Mesendoderm (in vitro differentiated cells): ENCODE results near the gene CHST13.

Source experiments
- DNase-seq: peaks from one replicate; pipeline ENCODE4 v3.0.0; 2013
- H2AK5ac ChIP-seq: 2 replicates; pipeline ENCODE4 v1.6.1; 2013; ENCODE audit warnings: low read length, inconsistent platforms
- H2BK120ac ChIP-seq: 2 replicates; pipeline ENCODE4 v1.6.1; 2013; ENCODE audit warnings: low read depth, mild to moderate bottlenecking, low read length, moderate library complexity, mixed read lengths
- H2BK15ac ChIP-seq: replicated peaks from 2 replicates; pipeline ENCODE4 v1.6.1; 2013; ENCODE audit warnings: low read depth, mild to moderate bottlenecking, moderate library complexity
- H2BK5ac ChIP-seq: 2 replicates; pipeline ENCODE4 v1.6.1; 2013; ENCODE audit warnings: low read length, inconsistent platforms
- H3K18ac ChIP-seq: 2 replicates; pipeline ENCODE4 v1.6.1; 2013; ENCODE audit warnings: mild to moderate bottlenecking, low read length, mixed read lengths
- H3K23ac ChIP-seq: one replicate; pipeline ENCODE4 v1.6.1; 2013; ENCODE audit warnings: low read length
- H3K27ac ChIP-seq: 2 replicates; pipeline ENCODE4 v1.5.1; 2013; ENCODE audit warnings: low read depth, mild to moderate bottlenecking, inconsistent platforms, low read length, moderate library complexity
- H3K27me3 ChIP-seq: 2 replicates; pipeline ENCODE4 v1.6.1; 2013; ENCODE audit warnings: low read length, control low read depth, mild to moderate bottlenecking, inconsistent platforms; ENCODE audit not compliant: insufficient read depth, poor library complexity
- H3K36me3 ChIP-seq: 2 replicates; pipeline ENCODE4 v1.6.1; 2013; ENCODE audit warnings: low read length, inconsistent platforms; ENCODE audit not compliant: control insufficient read depth, insufficient read depth
- H3K4ac ChIP-seq: one replicate; pipeline ENCODE4 v1.6.1; 2013; ENCODE audit warnings: low read depth, mild to moderate bottlenecking, low read length, moderate library complexity
- H3K4me1 ChIP-seq: 2 replicates; pipeline ENCODE4 v1.6.1; 2013; ENCODE audit warnings: low read depth, low read length, inconsistent platforms; ENCODE audit not compliant: control insufficient read depth
- H3K4me2 ChIP-seq: 2 replicates; pipeline ENCODE4 v1.6.1; 2013; ENCODE audit warnings: low read length
- H3K4me3 ChIP-seq: 2 replicates; pipeline ENCODE4 v1.5.1; 2013; ENCODE audit warnings: mild to moderate bottlenecking, low read length
- H3K56ac ChIP-seq: one replicate; pipeline ENCODE4 v1.6.1; 2013; ENCODE audit warnings: low read length
- H3K79me1 ChIP-seq: 2 replicates; pipeline ENCODE4 v1.6.1; 2013; ENCODE audit warnings: low read length, inconsistent platforms
- H3K79me2 ChIP-seq: 2 replicates; pipeline ENCODE4 v1.6.1; 2013; ENCODE audit warnings: mild to moderate bottlenecking, low read length; ENCODE audit not compliant: control insufficient read depth, insufficient read depth
- H3K9ac ChIP-seq: 2 replicates; pipeline ENCODE4 v1.6.1; 2013; ENCODE audit warnings: low read length, inconsistent platforms
- H4K5ac ChIP-seq: one replicate; pipeline ENCODE4 v1.6.1; 2013; ENCODE audit warnings: low read length
- H4K8ac ChIP-seq: one replicate; pipeline ENCODE4 v1.6.1; 2013; ENCODE audit warnings: low read depth, mild to moderate bottlenecking, control low read depth, low read length, moderate library complexity
- WGBS: extraction: QIAGEN DNeasy Blood & Tissue Kit; methylation state at CpG from one replicate; pipeline ENCODE4 v1.1.7; 2013; ENCODE audit warnings: low lambda C conversion rate, missing lambda C conversion rate; ENCODE audit not compliant: insufficient coverage; ENCODE audit errors: extremely low coverage; 5-methylcytosine and 5-hydroxymethylcytosine counted together

Gene CHST13

DNA sequence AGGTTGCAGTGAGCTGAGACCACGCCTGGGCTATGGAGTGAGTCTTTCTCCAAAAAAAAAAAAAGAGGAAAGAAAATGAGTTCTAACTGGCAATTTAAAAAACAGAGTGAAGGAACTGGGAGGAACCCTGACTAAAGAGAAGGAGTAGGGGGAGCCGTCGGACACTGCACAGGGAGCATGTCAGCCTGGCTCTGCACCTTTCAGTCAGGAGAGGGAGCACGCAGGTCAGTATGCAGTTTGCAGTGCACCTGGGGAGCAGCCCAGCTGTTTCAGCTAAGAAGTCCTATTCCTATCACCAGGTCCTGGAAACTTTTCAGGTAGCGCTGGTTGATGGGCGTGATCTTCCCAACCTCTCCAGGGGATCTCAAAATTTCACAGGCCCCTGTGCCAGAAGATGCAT lies 33.3 kb upstream of the CHST13 start:
- Histone ChIP-seq H3K4me3 (no peak overlapping the region), H4K5ac (no peak overlapping the region)
- peak; percentile 39 for DNase-seq

DNA sequence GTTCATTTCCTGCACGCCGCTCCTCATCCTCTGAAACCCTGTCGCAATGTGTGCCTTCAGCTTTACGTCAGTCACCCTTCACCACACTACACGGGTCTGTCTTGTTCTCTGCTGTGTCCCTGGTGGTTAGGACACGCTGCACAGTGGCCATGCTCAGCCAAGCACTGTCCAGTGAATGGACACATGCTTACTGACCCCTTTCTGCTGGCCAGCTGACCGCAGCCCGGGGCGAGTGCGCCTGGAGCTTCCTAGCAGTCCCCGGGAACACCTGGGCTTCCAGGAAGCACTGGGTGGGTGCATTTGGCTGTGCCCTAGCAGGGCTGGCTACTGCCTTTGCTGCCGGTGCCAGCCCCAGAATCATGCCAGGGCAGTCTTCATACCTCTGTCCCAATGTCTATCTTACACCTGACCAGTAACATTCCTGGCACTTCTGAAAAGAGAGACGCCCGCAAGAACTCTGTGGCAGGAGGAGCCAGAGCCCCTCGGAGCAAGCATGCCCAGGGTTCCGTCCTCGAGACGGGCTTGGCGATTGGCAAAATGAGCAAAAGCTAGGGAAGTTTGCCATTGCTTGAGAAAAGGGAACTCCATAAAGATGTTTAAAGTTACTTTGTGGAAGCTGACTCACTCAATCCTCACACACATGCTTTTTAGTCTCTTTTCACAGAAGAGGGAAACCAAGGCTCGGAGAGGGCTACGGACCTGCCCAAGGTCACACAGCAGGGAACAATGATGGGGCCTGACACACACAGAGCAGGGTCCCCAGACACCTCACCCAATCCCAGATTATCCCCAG lies 32.5 kb upstream of the CHST13 start:
- H2BK15ac ChIP-seq = no peak overlapping the region
- no peak overlapping the region for H3K23ac ChIP-seq
- no peak overlapping the region for H3K27ac ChIP-seq
- no peaks in the 10 kb centered on the region for H3K27me3 ChIP-seq
- no peak overlapping the region for H4K8ac ChIP-seq
- DNase-seq = no peak
- H2BK120ac ChIP-seq = no peak overlapping the region
- no peak overlapping the region for H2AK5ac ChIP-seq
- whole genome bisulfite sequencing = no CpG with 5 or more reads among the region's 21 CpGs
- no peaks in the 10 kb centered on the region for H3K79me1 ChIP-seq
- no peak overlapping the region for H3K9ac ChIP-seq
- H3K4ac ChIP-seq = no peak overlapping the region
- no peaks in the 10 kb centered on the region for H3K36me3 ChIP-seq
- H3K4me1 ChIP-seq = no peaks in the 10 kb centered on the region
- no peak overlapping the region for H3K56ac ChIP-seq
- H4K5ac ChIP-seq = no peak overlapping the region
- H3K4me3 ChIP-seq = no peak overlapping the region
- no peaks in the 10 kb centered on the region for H3K79me2 ChIP-seq
- no peak overlapping the region for H2BK5ac ChIP-seq
- H3K4me2 ChIP-seq = no peak overlapping the region
- no peak overlapping the region for H3K18ac ChIP-seq

More for the DNA sequence above, 33.3 kb upstream of the CHST13 start:
- H3K79me1 ChIP-seq = no peaks in the 10 kb centered on the region
- no peak overlapping the region for H3K4ac ChIP-seq
- no peak overlapping the region for H2BK5ac ChIP-seq
- H2BK120ac ChIP-seq = no peak overlapping the region
- H3K9ac ChIP-seq = no peak overlapping the region
- H3K36me3 ChIP-seq = no peaks in the 10 kb centered on the region
- no peak overlapping the region for H3K4me2 ChIP-seq
- WGBS = no CpG with 5 or more reads among the region's 6 CpGs
- H2BK15ac ChIP-seq = no peak overlapping the region
- H3K18ac ChIP-seq = no peak overlapping the region
- H3K79me2 ChIP-seq = no peaks in the 10 kb centered on the region
- no peak overlapping the region for H3K56ac ChIP-seq
- H3K23ac ChIP-seq = no peak overlapping the region
- no peak overlapping the region for H3K27ac ChIP-seq
- H3K27me3 ChIP-seq = no peaks in the 10 kb centered on the region
- H3K4me1 ChIP-seq = no peaks in the 10 kb centered on the region
- no peak overlapping the region for H2AK5ac ChIP-seq
- no peak overlapping the region for H4K8ac ChIP-seq

- no peak overlapping the region for H2BK5ac ChIP-seq
- no peaks in the 10 kb centered on the region for H3K27me3 ChIP-seq
- WGBS = no CpG with 5 or more reads among the region's 14 CpGs
- H3K4ac ChIP-seq = no peak overlapping the region
- no peaks in the 10 kb centered on the region for H3K36me3 ChIP-seq
- H2AK5ac ChIP-seq = no peak overlapping the region
- no peak overlapping the region for H3K4me2 ChIP-seq
- H3K18ac ChIP-seq = no peak overlapping the region
- no peak overlapping the region for H3K56ac ChIP-seq
- H2BK120ac ChIP-seq = no peak overlapping the region
- no peak overlapping the region for H3K27ac ChIP-seq
- H3K4me1 ChIP-seq = no peaks in the 10 kb centered on the region
- no peaks in the 10 kb centered on the region for H3K79me2 ChIP-seq
- H3K9ac ChIP-seq = no peak overlapping the region
- H3K79me1 ChIP-seq = no peaks in the 10 kb centered on the region
- H2BK15ac ChIP-seq = no peak overlapping the region
- H4K5ac ChIP-seq = no peak overlapping the region
- no peak overlapping the region for H3K23ac ChIP-seq
- DNase-seq = no peak
- no peak overlapping the region for H3K4me3 ChIP-seq
- H4K8ac ChIP-seq = no peak overlapping the region
These were observed 30.9 kb upstream of the CHST13 start for GRCh38 chr3:126493051-126493450.

GRCh38 chr3:126493739-126494138 lies 30.2 kb upstream of the CHST13 start:
- no peaks in the 10 kb centered on the region for H3K79me2 ChIP-seq
- H3K18ac ChIP-seq = no peak overlapping the region
- H3K4me1 ChIP-seq = no peaks in the 10 kb centered on the region
- H4K5ac ChIP-seq = no peak overlapping the region
- H2BK15ac ChIP-seq = no peak overlapping the region
- H3K23ac ChIP-seq = no peak overlapping the region
- no peak overlapping the region for H3K27ac ChIP-seq
- no peak overlapping the region for H2BK5ac ChIP-seq
- H3K27me3 ChIP-seq = no peaks in the 10 kb centered on the region
- H2AK5ac ChIP-seq = no peak overlapping the region
- no peak overlapping the region for H3K9ac ChIP-seq
- no peaks in the 10 kb centered on the region for H3K36me3 ChIP-seq
- H3K4me2 ChIP-seq = no peak overlapping the region
- H3K4ac ChIP-seq = no peak overlapping the region
- WGBS = no CpG with 5 or more reads among the region's 9 CpGs
- no peak overlapping the region for H3K56ac ChIP-seq
- H2BK120ac ChIP-seq = no peak overlapping the region
- no peak overlapping the region for H4K8ac ChIP-seq
- H3K79me1 ChIP-seq = no peaks in the 10 kb centered on the region
- no peak for DNase-seq
- H3K4me3 ChIP-seq = no peak overlapping the region

DNA sequence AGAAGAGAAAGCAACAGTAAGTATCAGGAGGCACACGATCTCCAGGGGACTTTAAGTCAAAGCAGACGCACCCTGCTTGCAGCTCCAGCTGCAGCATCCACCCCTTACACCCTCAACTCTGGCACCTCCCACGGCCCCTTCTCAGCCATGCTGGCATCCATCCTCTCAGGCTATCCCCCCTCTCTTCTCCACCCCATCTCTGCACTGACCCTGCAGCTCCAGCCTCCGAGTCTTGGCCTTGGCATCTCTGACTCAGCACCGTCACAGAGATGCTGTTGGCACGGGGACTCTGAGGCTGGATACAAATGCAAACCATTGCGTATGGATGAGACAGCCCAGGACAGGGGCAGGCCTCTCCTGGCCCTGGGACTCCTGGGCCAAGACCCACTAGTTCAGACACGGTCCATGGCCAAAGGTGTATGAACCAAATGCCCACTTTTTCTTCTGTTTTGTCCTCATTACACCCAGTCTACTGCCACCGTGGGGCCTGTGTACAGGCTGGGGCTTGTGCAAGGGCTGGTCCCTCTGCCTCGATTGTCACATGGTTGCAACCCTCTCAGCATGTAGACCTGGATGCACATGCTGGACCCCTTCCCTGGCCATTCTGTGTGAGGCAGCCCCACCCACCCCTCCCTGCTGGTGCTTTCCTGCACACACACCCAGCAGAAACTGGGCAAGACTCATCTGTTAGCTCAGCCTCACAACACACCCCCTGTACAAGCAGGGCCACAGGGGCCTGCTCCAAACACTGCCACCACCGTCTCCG lies 29.6 kb upstream of the CHST13 start:
- Histone ChIP-seq H2AK5ac (no peak overlapping the region), H3K18ac (no peak overlapping the region), H3K79me2 (no peaks in the 10 kb centered on the region), H2BK15ac (no peak overlapping the region), H3K23ac (no peak overlapping the region), H4K8ac (no peak overlapping the region), H2BK5ac (no peak overlapping the region), H3K36me3 (no peaks in the 10 kb centered on the region), H3K27ac (no peak overlapping the region), H3K56ac (no peak overlapping the region), H3K27me3 (no peaks in the 10 kb centered on the region), H3K4ac (no peak overlapping the region), H4K5ac (no peak overlapping the region), H3K4me1 (no peaks in the 10 kb centered on the region), H3K79me1 (no peaks in the 10 kb centered on the region), H3K9ac (no peak overlapping the region), H2BK120ac (no peak overlapping the region), H3K4me3 (no peak overlapping the region), H3K4me2 (no peak overlapping the region)
- no CpG with 5 or more reads among the region's 12 CpGs for WGBS
- DNase-seq = no peak
